Stimulated activated CD4-positive, alpha-beta T cell treated with anti-CD3 and anti-CD28 coated beads, Interleukin-1b, Interleukin-23, amount 100 ng/mL, for 24 hours (primary cell): Measurements from ENCODE around the gene DCP1B.
"Not testable (repeated sequence)": the region's sequence is repeated elsewhere in the genome, so short reads cannot be mapped to it uniquely, and the experiment has no call there.

Source experiments
- DNase-seq, 4 experiments: peaks; one replicate each; pipeline ENCODE4 v3.0.0-alpha.2; 2020; ENCODE audit warnings: low read depth in 4 of 4, low spot score in 1 of 4

DCP1B gene

GRCh38 chr12:1977109-1977508 is 27.1 kb downstream of the DCP1B start:
- no peak for DNase-seq

- no peak for DNase-seq
Observed at GRCh38 chr12:1974812-1975211, 29.4 kb downstream of the DCP1B start.

- DNase-seq, result no peak
Observed at GRCh38 chr12:1972856-1973317, 31.4 kb downstream of the DCP1B start.

- DNase-seq, result no peak
Observed at GRCh38 chr12:1972260-1972659, 32.0 kb downstream of the DCP1B start.

GRCh38 chr12:1970331-1970900 is 33.8 kb downstream of the DCP1B start:
- DNase-seq, result no peak

- no peak for DNase-seq
Observed at GRCh38 chr12:1966561-1967226, 37.6 kb downstream of the DCP1B start.

GRCh38 chr12:1965916-1966315 is 38.3 kb downstream of the DCP1B start:
- DNase-seq, result no peak

GRCh38 chr12:1962051-1963020 is 41.9 kb downstream of the DCP1B start:
- no peak for DNase-seq

- DNase-seq, result no peak
Observed at GRCh38 chr12:1956716-1957115, 47.5 kb downstream of the DCP1B start.

GRCh38 chr12:1949771-1950470 is 54.3 kb downstream of the DCP1B start:
- no peak for DNase-seq

- no peak for DNase-seq
Observed at GRCh38 chr12:1948883-1949282, 55.4 kb downstream of the DCP1B start.

GRCh38 chr12:1947081-1947480 is 57.2 kb downstream of the DCP1B start:
- no peak for DNase-seq

GRCh38 chr12:1946296-1946695 is 58.0 kb downstream of the DCP1B start:
- DNase-seq, result no peak

GRCh38 chr12:1945502-1945901 is 58.8 kb downstream of the DCP1B start:
- DNase-seq, result not testable (repeated sequence)

- peak; percentile 83 to 91 (median 84) for DNase-seq
Observed at GRCh38 chr12:1939801-1940607, 64.3 kb downstream of the DCP1B start.

- DNase-seq, result no peak
Observed at GRCh38 chr12:1939331-1939730, 64.9 kb downstream of the DCP1B start.

GRCh38 chr12:1937481-1938224 is 66.6 kb downstream of the DCP1B start:
- DNase-seq, result no peak

- DNase-seq, result no peak
Observed at GRCh38 chr12:1936406-1937320, 67.6 kb downstream of the DCP1B start.
